ENCODE measurements around the gene SREBF2.
"Not testable (repeated sequence)": the region's sequence is repeated elsewhere in the genome, so short reads cannot be mapped to it uniquely, and the experiment has no call there.

SREBF2 gene

GRCh38 chr22:41868556-41868955 is 35.7 kb downstream of the SREBF2 start:
- Histone ChIP-seq H3K27me3 (ENCODE audit: insufficient read depth, low read length) (no peaks in the 10 kb centered on the region), H3K27ac (ENCODE audit: low read depth, low read length) (no peak overlapping the region), H3K4me3 (ENCODE audit: low read length) (no peak overlapping the region), H3K9me3 (ENCODE audit: insufficient read depth, low read depth, low read length) (no peaks in the 10 kb centered on the region), H3K36me3 (ENCODE audit: insufficient read depth, low read length) (peaks cover 80% of the 10 kb centered on the region), H3K9ac (ENCODE audit: low read depth, low read length) (no peak overlapping the region), H3K4me1 (ENCODE audit: insufficient read depth, low read length) (no peaks in the 10 kb centered on the region; the same call in 1 of the 2 replicates)
- 97% methylated on average over 10 of the region's 10 CpGs for WGBS

DNA sequence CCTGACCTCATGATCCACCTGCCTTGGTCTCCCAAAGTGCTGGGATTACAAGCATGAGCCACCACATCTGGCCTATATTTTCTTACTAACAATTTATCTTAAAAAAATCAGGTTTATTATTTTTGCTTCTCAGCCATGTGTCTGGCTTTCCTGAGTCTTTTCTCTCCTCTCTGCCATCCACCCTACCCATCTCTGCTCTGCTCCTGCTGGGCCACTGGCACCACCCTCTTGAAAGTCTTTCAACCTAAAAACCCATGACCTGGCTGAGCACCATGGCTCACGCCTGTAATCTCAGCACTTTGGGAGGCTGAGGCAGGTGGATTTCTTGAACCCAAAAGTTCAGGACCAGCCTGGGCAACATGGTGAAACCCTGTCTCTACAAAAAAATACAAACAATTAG is 37.2 kb downstream of the SREBF2 start:
- not testable (repeated sequence) for H3K27ac ChIP-seq (ENCODE audit: low read depth, low read length); H3K9ac ChIP-seq (ENCODE audit: low read depth, low read length); H3K4me1 ChIP-seq (ENCODE audit: insufficient read depth, low read length); H3K27me3 ChIP-seq (ENCODE audit: insufficient read depth, low read length); H3K9me3 ChIP-seq (ENCODE audit: insufficient read depth, low read depth, low read length); H3K4me3 ChIP-seq (ENCODE audit: low read length)
- WGBS, result 96% methylated on average over 1 of the region's 1 CpG
- H3K36me3 ChIP-seq (ENCODE audit: insufficient read depth, low read length), result peaks cover 93% of the 10 kb centered on the region

- Histone ChIP-seq H3K36me3 (ENCODE audit: insufficient read depth, low read length) (peaks cover 93% of the 10 kb centered on the region), H3K9me3 (ENCODE audit: insufficient read depth, low read depth, low read length) (no peaks in the 10 kb centered on the region), H3K27ac (ENCODE audit: low read depth, low read length) (no peak overlapping the region), H3K4me3 (ENCODE audit: low read length) (no peak overlapping the region), H3K27me3 (ENCODE audit: insufficient read depth, low read length) (no peaks in the 10 kb centered on the region), H3K4me1 (ENCODE audit: insufficient read depth, low read length) (no peaks in the 10 kb centered on the region), H3K9ac (ENCODE audit: low read depth, low read length) (no peak overlapping the region)
- WGBS, result 89% methylated on average over 4 of the region's 4 CpGs
Observed at GRCh38 chr22:41870786-41871185, 37.9 kb downstream of the SREBF2 start.

- H3K27ac ChIP-seq (ENCODE audit: low read depth, low read length), result no peak overlapping the region
- H3K36me3 ChIP-seq (ENCODE audit: insufficient read depth, low read length), result peaks cover 97% of the 10 kb centered on the region
- H3K27me3 ChIP-seq (ENCODE audit: insufficient read depth, low read length), result no peaks in the 10 kb centered on the region
- H3K4me3 ChIP-seq (ENCODE audit: low read length), result no peak overlapping the region
- no peaks in the 10 kb centered on the region for H3K4me1 ChIP-seq (ENCODE audit: insufficient read depth, low read length)
- no peak overlapping the region for H3K9ac ChIP-seq (ENCODE audit: low read depth, low read length)
- 82% methylated on average over 5 of the region's 5 CpGs for WGBS
- H3K9me3 ChIP-seq (ENCODE audit: insufficient read depth, low read depth, low read length), result no peaks in the 10 kb centered on the region
Observed at GRCh38 chr22:41873391-41873790, 40.5 kb downstream of the SREBF2 start.

DNA sequence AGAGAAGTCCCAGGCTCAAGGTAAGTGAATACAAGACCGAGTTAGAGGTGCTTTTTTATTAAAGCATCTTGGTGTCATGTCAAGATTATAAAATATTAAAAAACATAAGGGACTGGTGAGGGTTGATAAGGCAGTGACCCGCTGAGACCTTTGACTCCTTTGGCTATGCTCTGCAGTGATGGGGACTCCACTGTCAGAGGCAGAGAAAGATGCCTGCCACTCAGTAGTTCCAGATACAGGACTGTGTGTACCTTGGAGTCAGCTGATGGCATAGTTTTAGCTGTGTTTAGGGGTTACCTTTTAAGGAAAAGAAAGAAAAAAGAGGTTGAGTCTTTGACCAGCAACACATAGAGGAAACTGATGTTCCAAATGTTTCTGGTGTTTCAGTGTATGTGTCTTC is 41.2 kb downstream of the SREBF2 start:
- Histone ChIP-seq H3K27ac (ENCODE audit: low read depth, low read length) (no peak overlapping the region), H3K27me3 (ENCODE audit: insufficient read depth, low read length) (no peaks in the 10 kb centered on the region), H3K9ac (ENCODE audit: low read depth, low read length) (no peak overlapping the region), H3K9me3 (ENCODE audit: insufficient read depth, low read depth, low read length) (no peaks in the 10 kb centered on the region), H3K4me1 (ENCODE audit: insufficient read depth, low read length) (no peaks in the 10 kb centered on the region), H3K36me3 (ENCODE audit: insufficient read depth, low read length) (peaks cover 97% of the 10 kb centered on the region), H3K4me3 (ENCODE audit: low read length) (no peak overlapping the region)
- WGBS, result 98% methylated on average over 2 of the region's 2 CpGs

DNA sequence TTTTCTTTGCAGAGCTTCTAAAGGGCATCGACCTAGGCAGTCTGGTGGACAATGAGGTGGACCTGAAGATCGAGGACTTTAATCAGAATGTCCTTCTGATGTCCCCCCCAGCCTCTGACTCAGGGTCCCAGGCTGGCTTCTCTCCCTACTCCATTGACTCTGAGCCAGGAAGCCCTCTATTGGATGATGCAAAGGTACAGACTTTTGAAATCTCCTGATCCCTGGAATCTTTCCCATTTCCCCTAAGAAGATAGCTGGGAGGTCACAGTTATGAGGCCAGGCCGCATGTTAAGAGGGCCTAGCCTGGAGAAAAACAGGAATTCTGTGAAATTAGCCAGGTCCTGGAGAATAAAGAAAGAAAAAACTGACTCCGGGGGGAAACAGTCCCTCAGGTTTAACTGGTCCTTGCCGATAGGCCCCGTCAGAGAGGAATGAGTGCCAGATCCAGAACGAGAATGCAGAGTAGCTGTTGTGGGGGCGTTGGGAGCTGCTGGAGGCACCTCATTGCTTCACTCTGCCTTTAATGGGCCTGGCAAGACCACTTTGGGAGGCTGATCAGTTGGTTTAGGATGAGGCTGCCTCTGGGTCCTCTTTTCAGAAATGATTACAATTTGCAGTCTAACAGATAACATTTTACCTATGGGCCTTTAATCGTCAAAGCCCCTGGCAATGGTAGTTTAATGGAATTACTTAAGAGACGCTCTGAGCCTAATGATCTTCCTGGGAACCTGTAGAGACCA is 42.8 kb downstream of the SREBF2 start:
- no peaks in the 10 kb centered on the region for H3K4me1 ChIP-seq (ENCODE audit: insufficient read depth, low read length)
- H3K36me3 ChIP-seq (ENCODE audit: insufficient read depth, low read length), result peaks cover 97% of the 10 kb centered on the region
- H3K27me3 ChIP-seq (ENCODE audit: insufficient read depth, low read length), result no peaks in the 10 kb centered on the region
- no peak overlapping the region for H3K27ac ChIP-seq (ENCODE audit: low read depth, low read length)
- H3K9ac ChIP-seq (ENCODE audit: low read depth, low read length), result no peak overlapping the region
- WGBS, result 95% methylated on average over 10 of the region's 10 CpGs
- no peak overlapping the region for H3K4me3 ChIP-seq (ENCODE audit: low read length)
- no peaks in the 10 kb centered on the region for H3K9me3 ChIP-seq (ENCODE audit: insufficient read depth, low read depth, low read length)

- H3K27ac ChIP-seq (ENCODE audit: low read depth, low read length), result no peak overlapping the region
- H3K36me3 ChIP-seq (ENCODE audit: insufficient read depth, low read length), result peaks cover 97% of the 10 kb centered on the region
- 100% methylated on average over 2 of the region's 3 CpGs for WGBS
Observed at GRCh38 chr22:41876275-41876674, 43.4 kb downstream of the SREBF2 start.

GRCh38 chr22:41876675-41877074 is 43.8 kb downstream of the SREBF2 start:
- H3K4me1 ChIP-seq (ENCODE audit: insufficient read depth, low read length), result no peaks in the 10 kb centered on the region
- H3K27ac ChIP-seq (ENCODE audit: low read depth, low read length), result no peak overlapping the region
- no peak overlapping the region for H3K4me3 ChIP-seq (ENCODE audit: low read length)
- H3K9me3 ChIP-seq (ENCODE audit: insufficient read depth, low read depth, low read length), result no peaks in the 10 kb centered on the region
- no peaks in the 10 kb centered on the region for H3K27me3 ChIP-seq (ENCODE audit: insufficient read depth, low read length)
- H3K36me3 ChIP-seq (ENCODE audit: insufficient read depth, low read length), result peaks cover 97% of the 10 kb centered on the region
- no peak overlapping the region for H3K9ac ChIP-seq (ENCODE audit: low read depth, low read length)

More at GRCh38 chr22:41876275-41876674, 43.4 kb downstream of the SREBF2 start:
- Histone ChIP-seq H3K4me3 (ENCODE audit: low read length) (no peak overlapping the region), H3K9ac (ENCODE audit: low read depth, low read length) (no peak overlapping the region), H3K9me3 (ENCODE audit: insufficient read depth, low read depth, low read length) (no peaks in the 10 kb centered on the region), H3K27me3 (ENCODE audit: insufficient read depth, low read length) (no peaks in the 10 kb centered on the region), H3K4me1 (ENCODE audit: insufficient read depth, low read length) (no peaks in the 10 kb centered on the region)

GRCh38 chr22:41880653-41881052 is 47.7 kb downstream of the SREBF2 start:
- H3K4me1 ChIP-seq (ENCODE audit: insufficient read depth, low read length), result no peaks in the 10 kb centered on the region
- no peak overlapping the region for H3K4me3 ChIP-seq (ENCODE audit: low read length)
- H3K9ac ChIP-seq (ENCODE audit: low read depth, low read length), result no peak overlapping the region
- H3K27ac ChIP-seq (ENCODE audit: low read depth, low read length), result no peak overlapping the region
- 95% methylated on average over 16 of the region's 16 CpGs for WGBS
- no peaks in the 10 kb centered on the region for H3K27me3 ChIP-seq (ENCODE audit: insufficient read depth, low read length)
- H3K36me3 ChIP-seq (ENCODE audit: insufficient read depth, low read length), result peaks cover 98% of the 10 kb centered on the region
- H3K9me3 ChIP-seq (ENCODE audit: insufficient read depth, low read depth, low read length), result no peaks in the 10 kb centered on the region

DNA sequence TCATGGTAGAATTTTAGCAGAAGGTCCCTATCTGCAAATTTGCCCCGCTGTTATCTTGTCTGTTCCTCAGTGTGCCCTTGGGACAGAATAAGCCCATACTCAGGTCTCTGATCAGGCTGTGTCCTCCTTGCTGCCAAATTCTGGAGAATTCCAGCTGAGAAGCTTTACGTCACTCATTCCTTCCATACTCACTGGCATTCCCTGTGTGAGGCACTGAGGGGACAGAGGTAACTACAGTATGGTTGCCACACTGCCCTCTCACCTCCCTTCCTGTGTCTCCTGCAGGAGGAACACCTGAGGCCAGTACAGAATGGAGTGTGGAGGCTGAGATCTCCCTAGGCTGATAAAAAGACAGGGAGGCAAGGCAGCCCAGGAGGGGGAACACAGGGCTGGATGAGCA is 50.5 kb downstream of the SREBF2 start:
- WGBS, result 94% methylated on average over 2 of the region's 2 CpGs
- H3K36me3 ChIP-seq (ENCODE audit: insufficient read depth, low read length), result peaks cover 98% of the 10 kb centered on the region

GRCh38 chr22:41885116-41885515 is 52.2 kb downstream of the SREBF2 start:
- no peak overlapping the region for H3K4me3 ChIP-seq (ENCODE audit: low read length)
- H3K27me3 ChIP-seq (ENCODE audit: insufficient read depth, low read length), result no peaks in the 10 kb centered on the region
- H3K4me1 ChIP-seq (ENCODE audit: insufficient read depth, low read length), result no peaks in the 10 kb centered on the region
- no peaks in the 10 kb centered on the region for H3K9me3 ChIP-seq (ENCODE audit: insufficient read depth, low read depth, low read length)
- H3K27ac ChIP-seq (ENCODE audit: low read depth, low read length), result no peak overlapping the region
- WGBS, result 98% methylated on average over 2 of the region's 2 CpGs
- H3K9ac ChIP-seq (ENCODE audit: low read depth, low read length), result no peak overlapping the region
- peaks cover 98% of the 10 kb centered on the region for H3K36me3 ChIP-seq (ENCODE audit: insufficient read depth, low read length)

More for the DNA sequence above, 50.5 kb downstream of the SREBF2 start:
- Histone ChIP-seq H3K9ac (ENCODE audit: low read depth, low read length) (no peak overlapping the region), H3K27ac (ENCODE audit: low read depth, low read length) (no peak overlapping the region), H3K27me3 (ENCODE audit: insufficient read depth, low read length) (no peaks in the 10 kb centered on the region), H3K4me3 (ENCODE audit: low read length) (no peak overlapping the region), H3K9me3 (ENCODE audit: insufficient read depth, low read depth, low read length) (no peaks in the 10 kb centered on the region), H3K4me1 (ENCODE audit: insufficient read depth, low read length) (no peaks in the 10 kb centered on the region)

DNA sequence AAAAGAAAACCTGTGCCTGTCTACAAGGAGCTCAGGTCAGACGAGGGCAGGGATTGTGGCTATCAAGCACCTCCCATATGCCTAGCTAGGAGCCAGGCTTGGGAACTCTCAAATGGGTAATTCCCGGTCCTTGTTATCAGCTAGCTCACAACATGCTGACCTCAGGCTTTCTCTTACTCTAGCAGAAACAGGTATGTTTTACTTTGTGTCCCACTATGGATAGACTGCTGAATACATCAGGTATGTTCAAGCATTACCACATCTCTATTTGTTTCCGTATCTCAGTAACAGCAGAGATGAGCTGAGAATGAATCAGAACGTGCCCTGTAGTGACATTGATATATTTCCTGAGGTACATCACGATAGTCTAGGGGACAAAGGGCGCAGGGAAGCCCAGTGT is 52.6 kb downstream of the SREBF2 start:
- Histone ChIP-seq H3K27ac (ENCODE audit: low read depth, low read length) (no peak overlapping the region), H3K9me3 (ENCODE audit: insufficient read depth, low read depth, low read length) (no peaks in the 10 kb centered on the region), H3K4me3 (ENCODE audit: low read length) (no peak overlapping the region), H3K27me3 (ENCODE audit: insufficient read depth, low read length) (no peaks in the 10 kb centered on the region), H3K4me1 (ENCODE audit: insufficient read depth, low read length) (no peaks in the 10 kb centered on the region), H3K9ac (ENCODE audit: low read depth, low read length) (no peak overlapping the region), H3K36me3 (ENCODE audit: insufficient read depth, low read length) (peaks cover 99% of the 10 kb centered on the region)
- 91% methylated on average over 6 of the region's 6 CpGs for WGBS
